Smooth muscle cell (in vitro differentiated cells): Measurements from ENCODE around the gene TENM4. TPM values are rescaled to one million over a fixed set of nuclear protein-coding genes. Genes with fewer than 3 reads are reported as not detected.

Experiments
- DNase-seq: peaks from one replicate; lab custom pipeline; 2025; ENCODE audit not compliant: unreplicated experiment; lab: John Stamatoyannopoulos, UW
- H2AFZ ChIP-seq: fragments of 200-600 bp; sonication (generic); 2 replicates; pipeline ENCODE4 v1.6.0; 2016; ENCODE audit warnings: antibody characterized with exemption, low read depth, mild to moderate bottlenecking
- H3F3A ChIP-seq: fragments of 200-600 bp; sonication (generic); 2 replicates; pipeline ENCODE4 v1.6.0; 2017; ENCODE audit warnings: antibody characterized with exemption, low read depth
- H3K27ac ChIP-seq: fragments of 200-600 bp; sonication (generic); 2 replicates; pipeline ENCODE4 v1.5.1; 2016; ENCODE audit warnings: low read depth, mild to moderate bottlenecking
- H3K27me3 ChIP-seq: fragments of 200-600 bp; sonication (generic); 2 replicates; pipeline ENCODE4 v1.6.1; 2016; ENCODE audit warnings: low read depth, mild to moderate bottlenecking
- H3K36me3 ChIP-seq: fragments of 200-600 bp; sonication (generic); 2 replicates; pipeline ENCODE4 v1.5.1; 2016; ENCODE audit warnings: low read depth
- H3K4me1 ChIP-seq: fragments of 200-600 bp; sonication (generic); 2 replicates; pipeline ENCODE4 v1.5.1; 2016; ENCODE audit warnings: low read depth
- H3K4me2 ChIP-seq: fragments of 200-600 bp; sonication (generic); 2 replicates; pipeline ENCODE4 v1.6.0; 2016; ENCODE audit warnings: mild to moderate bottlenecking
- H3K4me3 ChIP-seq: fragments of 200-600 bp; sonication (generic); 2 replicates; pipeline ENCODE4 v1.5.1; 2016; ENCODE audit warnings: mild to moderate bottlenecking
- H3K79me2 ChIP-seq: fragments of 200-600 bp; sonication (generic); 2 replicates; pipeline ENCODE4 v1.6.0; 2016; ENCODE audit warnings: low read depth, mild to moderate bottlenecking
- H3K9ac ChIP-seq: fragments of 200-600 bp; sonication (generic); 2 replicates; pipeline ENCODE4 v1.6.0; 2016; ENCODE audit warnings: low read depth
- H3K9me3 ChIP-seq: fragments of 200-600 bp; sonication (generic); replicated peaks from 2 replicates; pipeline ENCODE4 v1.5.1; 2016; ENCODE audit warnings: low read depth
- H4K20me1 ChIP-seq: fragments of 200-600 bp; sonication (generic); 2 replicates; pipeline ENCODE4 v1.6.0; 2016; ENCODE audit warnings: low read depth
- CTCF ChIP-seq: fragments of 200-600 bp; sonication (generic); IDR thresholded peaks from 2 replicates; pipeline ENCODE4 v1.5.1; 2017; ENCODE audit warnings: borderline replicate concordance, mild to moderate bottlenecking, antibody characterized with exemption; ENCODE audit not compliant: insufficient read depth, poor library complexity, severe bottlenecking
- WGBS: methylation state at CpG from one replicate; pipeline ENCODE4 v1.1.7; 2016; ENCODE audit warnings: low lambda C conversion rate; 5-methylcytosine and 5-hydroxymethylcytosine counted together
- polyA plus RNA-seq: library from polyadenylated mRNA; unstranded; fragments of >200 nt; fragmentation: Nextera tagmentation; extraction: Ambion mirVana; gene quantifications from 2 replicates; pipeline ENCODE4 v1.2.1, GENCODE V29; 2016
- total RNA-seq: library from RNA; depleted of rRNA; stranded (reverse); fragments of >200 nt; gene quantifications from 2 replicates; pipeline ENCODE4 v1.2.3, GENCODE V29; 2014

The TENM4 gene
- total and polyA plus RNA-seq, 2 experiments from 2014 or later: 31.6 to 38.2 TPM

- H3K27me3 ChIP-seq: no peaks in the 10 kb centered on the region
- no peak for DNase-seq
- WGBS: 69% methylated on average over 8 of the region's 8 CpGs
- H3K9me3 ChIP-seq: no peaks in the 10 kb centered on the region
- no peak for TF ChIP-seq CTCF
- no peak overlapping the region for H3K4me2 ChIP-seq
- H3K9ac ChIP-seq: no peak overlapping the region
- H3F3A ChIP-seq: no peaks in the 10 kb centered on the region
- H3K4me3 ChIP-seq: no peak overlapping the region
- H3K36me3 ChIP-seq: no peaks in the 10 kb centered on the region
- peaks cover 10% of the 10 kb centered on the region for H3K4me1 ChIP-seq
- H3K27ac ChIP-seq: no peak overlapping the region
- no peak overlapping the region for H2AFZ ChIP-seq
- H4K20me1 ChIP-seq: no peaks in the 10 kb centered on the region
- no peaks in the 10 kb centered on the region for H3K79me2 ChIP-seq
Observed at GRCh38 chr11:78767027-78767932, 673.5 kb downstream of the TENM4 start.

- H3K27me3 ChIP-seq: no peaks in the 10 kb centered on the region
- 37% methylated on average over 4 of the region's 4 CpGs for WGBS
- no peak overlapping the region for H3K4me2 ChIP-seq
- no peaks in the 10 kb centered on the region for H3K9me3 ChIP-seq
- no peak for TF ChIP-seq CTCF
- peaks cover 5% of the 10 kb centered on the region for H3K36me3 ChIP-seq
- H3K27ac ChIP-seq: no peak overlapping the region
- no peak for DNase-seq
- no peak overlapping the region for H3K4me3 ChIP-seq
- no peak overlapping the region for H2AFZ ChIP-seq
- H3K9ac ChIP-seq: no peak overlapping the region
- peaks cover 10% of the 10 kb centered on the region for H3K4me1 ChIP-seq
- H3K79me2 ChIP-seq: no peaks in the 10 kb centered on the region
- no peaks in the 10 kb centered on the region for H4K20me1 ChIP-seq
- H3F3A ChIP-seq: no peaks in the 10 kb centered on the region
Observed at GRCh38 chr11:78764946-78765345, 675.9 kb downstream of the TENM4 start.

- Histone ChIP-seq H3K4me1 (peaks cover 10% of the 10 kb centered on the region), H3K9ac (no peak overlapping the region), H3K9me3 (no peaks in the 10 kb centered on the region), H3K4me3 (no peak overlapping the region), H3F3A (no peaks in the 10 kb centered on the region), H3K79me2 (no peaks in the 10 kb centered on the region), H3K4me2 (no peak overlapping the region), H3K27me3 (no peaks in the 10 kb centered on the region), H3K27ac (no peak overlapping the region), H3K36me3 (peaks cover 5% of the 10 kb centered on the region), H2AFZ (no peak overlapping the region), H4K20me1 (no peaks in the 10 kb centered on the region)
- WGBS: 94% methylated on average over 4 of the region's 4 CpGs
- no peak for TF ChIP-seq CTCF
- no peak for DNase-seq
Observed at GRCh38 chr11:78763664-78764063, 677.2 kb downstream of the TENM4 start.
